Heart right ventricle (tissue), 16 donors: ENCODE measurements around the gene AGMAT. TPM values are rescaled to one million over a fixed set of nuclear protein-coding genes. Genes with fewer than 3 reads are reported as not detected.

ENCODE experiments used
- ATAC-seq, 8 donors: fragments of 200-7000 bp; cut with Tn5 transposase; one replicate each; pipeline ENCODE4 v1.9.1; 2020; ENCODE audit warnings: mild to moderate bottlenecking in 8 of 8, moderate library complexity in 8 of 8, moderate number of reproducible peaks in 1 of 8
- DNase-seq, 2 donors: peaks; one replicate each; pipeline ENCODE4 v3.0.0-alpha.2; 2020
- H3K27ac ChIP-seq, 10 donors: fragments of 200-600 bp; sonication (generic) in 2 of 10; one replicate each; pipeline versions ENCODE4 v1.5.0 to v1.8.0; 2020 to 2022; ENCODE audit warnings: mild to moderate bottlenecking in 3 of 10
- H3K27me3 ChIP-seq, 7 donors: fragments of 200-600 bp; one replicate each; pipeline ENCODE4 v1.8.0; 2021 to 2022; ENCODE audit warnings: mild to moderate bottlenecking in 2 of 7
- H3K36me3 ChIP-seq, 9 donors: fragments of 200-600 bp; sonication (generic) in 1 of 9; one replicate each; pipeline versions ENCODE4 v1.5.0 to v1.8.0; 2020 to 2022; ENCODE audit warnings: mild to moderate bottlenecking in 2 of 9
- H3K4me1 ChIP-seq, 9 donors: fragments of 200-600 bp; sonication (generic) in 1 of 9; one replicate each; pipeline versions ENCODE4 v1.5.0 to v1.8.0; 2020 to 2022; ENCODE audit warnings: mild to moderate bottlenecking in 4 of 9
- H3K4me3 ChIP-seq, 10 donors: fragments of 200-600 bp; sonication (generic) in 2 of 10; one replicate each; pipeline versions ENCODE4 v1.5.0 to v1.8.0; 2020 to 2022; ENCODE audit warnings: mild to moderate bottlenecking in 7 of 10, moderate library complexity in 2 of 10
- H3K9me3 ChIP-seq, 11 donors: fragments of 200-600 bp in 10 of 11; sonication (generic) in 2 of 11; one replicate each; pipeline versions ENCODE4 v1.5.0 to v1.8.0; 2013 to 2022; ENCODE audit warnings: mild to moderate bottlenecking in 2 of 11, control low read depth in 1 of 11, moderate library complexity in 1 of 11
- CTCF ChIP-seq, 9 donors: fragments of 200-600 bp; sonication (generic) in 2 of 9; IDR thresholded peaks; one replicate each; pipeline versions ENCODE4 v1.5.0 to v1.8.0; 2021 to 2022; ENCODE audit warnings: antibody characterized with exemption in 9 of 9, mild to moderate bottlenecking in 5 of 9, moderate library complexity in 1 of 9
- WGBS, 2 donors: extraction: QIAGEN DNeasy Blood & Tissue Kit; methylation state at CpG; one replicate each; pipeline ENCODE4 v1.1.7; 2013; ENCODE audit warnings: inconsistent platforms in 1 of 2; 5-methylcytosine and 5-hydroxymethylcytosine counted together
- intact Hi-C, 10 donors: fragments of 100-400 bp; cut with DNase I; formaldehyde crosslinking; loops; one replicate each; pipeline versions ENCODE4 v1.11.1 to v1.14.2; 2022
- polyA plus RNA-seq, 2 donors: library from polyadenylated mRNA; stranded (reverse); fragments of 200-250 nt; gene quantifications; one replicate each; pipeline ENCODE4 v1.2.3, GENCODE V29; 2013
- total RNA-seq, 10 donors: library from RNA; stranded (reverse); fragmentation: NEBNext Ultra II Directional in 3 of 10; extraction: Animal tissue kit (Norgen Biotek cat#: 25700) in 3 of 10; gene quantifications; one replicate each; pipeline versions ENCODE4 v1.2.1 to v1.2.4, GENCODE V29; 2021 to 2023
- donor health status: Arrhythmogenic right ventricular cardiomyopathy.
- donor health status: ischemic (EF 13 %, LVEDD 7.1; RV severe dilation, severe dysfunction).
- donor health status: healthy with polysubstance abuse.
- donor health status: DM: no; HTN: yes; CAD: no.
- donor health status: DM: no; HTN: no; CAD: no.
- donor health status: ischemic (EF 25% LVEDD 6.9; RV normal size, moderate dysfunction).
- donor health status: ischemic (EF 25% LVEDD 5.7; RV mildly dilated, moderate dysfunction).
- donor health status: healthy.
- donor health status: DM: yes; HTN: yes; CAD: no.
- donor health status: Ischemic cardiomyopathy.
- donor health status: ischemic (EF 35%, LVEDD 5.7; RV mildly dilated, moderate dysfunction).
- donor health status: nonischemic (EF 11% LVEDD 7.7; RV severe dilation, severe dysfunction).
- donor health status: DM: yes; HTN: yes; CAD: no.
- donor health status: PGD.
- donor health status: ischemic (EF 29% LVEDD 5.4; RV normal size, mild dysfunction).
- donor health status: nonischemic (EF 23%, LVEDD 6.1; RV moderate dilation, normal function).

Gene AGMAT
- total and polyA plus RNA-seq, 12 donors, result 0.06 to 0.30 (median 0.23) TPM; not detected in 5

- Histone ChIP-seq H3K9me3 (no peaks in the 10 kb centered on the region), H3K27ac (no peak overlapping the region), H3K4me1 (no peaks in the 10 kb centered on the region), H3K36me3 (peaks cover 0 to 71% (median 38%) of the 10 kb centered on the region in 9 donors), H3K4me3 (no peak overlapping the region), H3K27me3 (no peaks in the 10 kb centered on the region)
- ATAC-seq (no peak), DNase-seq (no peak)
- TF ChIP-seq CTCF (IDR thresholded peaks at IDR 0.05), result no peak
- intact Hi-C loops, result no loop called here
- 94 to 98% methylated on average over 2 of the region's 2 CpGs for WGBS, 2 donors
Observed at GRCh38 chr1:15557594-15557993, 27.3 kb downstream of the AGMAT start.

GRCh38 chr1:15557008-15557407 is 27.8 kb downstream of the AGMAT start:
- whole genome bisulfite sequencing, 2 donors, result 84 to 89% methylated on average over 2 of the region's 2 CpGs
- intact Hi-C loops, result no loop called here
- H3K36me3 ChIP-seq, result peaks cover 0 to 69% (median 32%) of the 10 kb centered on the region in 9 donors
- no peak for DNase-seq
- no peak for ATAC-seq
- H3K9me3 ChIP-seq, result no peaks in the 10 kb centered on the region
- no peak overlapping the region for H3K4me3 ChIP-seq
- H3K27me3 ChIP-seq, result no peaks in the 10 kb centered on the region
- H3K27ac ChIP-seq, result no peak overlapping the region
- TF ChIP-seq CTCF (IDR thresholded peaks at IDR 0.05), result no peak
- H3K4me1 ChIP-seq, result no peaks in the 10 kb centered on the region

DNA sequence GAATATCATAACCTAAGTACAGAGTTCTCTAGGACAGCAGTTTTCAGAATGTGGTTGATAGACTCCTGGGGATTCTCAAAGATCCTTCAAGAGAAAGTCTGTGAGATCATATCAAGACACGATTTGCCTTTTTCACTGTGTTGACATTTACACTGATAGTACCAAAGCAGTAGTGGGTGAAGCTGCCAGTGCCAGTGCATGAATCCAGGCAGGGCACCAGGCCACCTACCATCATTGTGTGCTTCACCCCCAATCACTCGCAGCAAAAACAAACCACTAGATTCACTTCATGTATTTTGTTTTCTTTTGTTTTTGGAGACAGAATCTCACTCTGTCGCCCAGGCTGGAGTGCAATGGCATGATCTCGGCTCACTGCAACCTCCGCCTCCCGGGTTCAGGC is 34.3 kb downstream of the AGMAT start:
- H3K36me3 ChIP-seq, result peaks cover 0 to 81% (median 34%) of the 10 kb centered on the region in 9 donors
- DNase-seq (no peak), ATAC-seq (peak in 3 of 8 donors; percentile 55 to 67 (median 57))
- peak overlapping the region in 1 of 10 donors; percentile 3 for H3K27ac ChIP-seq
- H3K4me3 ChIP-seq, result no peak overlapping the region
- no peaks in the 10 kb centered on the region for H3K27me3 ChIP-seq
- no peak for TF ChIP-seq CTCF (IDR thresholded peaks at IDR 0.05)
- 63 to 67% methylated on average over 6 of the region's 6 CpGs for WGBS, 2 donors
- no peaks in the 10 kb centered on the region for H3K4me1 ChIP-seq
- intact Hi-C loops, result no loop called here
- no peaks in the 10 kb centered on the region for H3K9me3 ChIP-seq

DNA sequence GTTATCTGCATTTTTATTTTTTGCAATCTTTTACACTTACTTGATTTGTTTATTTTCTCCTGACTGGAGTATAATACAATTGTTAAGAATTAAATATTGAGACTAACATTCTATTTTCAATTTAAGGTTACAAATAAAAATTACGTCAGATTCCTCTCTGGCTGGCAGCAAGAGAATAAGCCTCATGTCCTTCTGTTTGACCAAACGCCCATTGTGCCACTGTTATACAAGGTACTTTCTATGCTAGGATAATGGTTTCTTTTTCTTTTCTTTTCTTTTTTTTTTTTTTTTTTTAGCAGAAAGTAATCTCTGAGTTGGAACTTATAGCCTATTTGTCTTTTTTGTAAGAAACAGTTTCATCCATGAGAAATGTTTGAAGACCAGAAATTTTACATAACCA is 38.2 kb downstream of the AGMAT start:
- DNase-seq (no peak), ATAC-seq (no peak)
- Histone ChIP-seq H3K9me3 (no peaks in the 10 kb centered on the region), H3K36me3 (peaks cover 0 to 98% (median 47%) of the 10 kb centered on the region in 9 donors), H3K27me3 (no peaks in the 10 kb centered on the region), H3K4me3 (no peak overlapping the region), H3K27ac (no peak overlapping the region), H3K4me1 (no peaks in the 10 kb centered on the region)
- 92 to 96% methylated on average over 2 of the region's 2 CpGs for WGBS, 2 donors
- no peak for TF ChIP-seq CTCF (IDR thresholded peaks at IDR 0.05)
- intact Hi-C loops, result no loop called here
